ENCODE results near the gene GINS1. TPM values are rescaled to one million over a fixed set of nuclear protein-coding genes. Genes with fewer than 3 reads are reported as not detected.

Gene GINS1
- total and polyA plus RNA-seq, 2 of the 8 experiments (the other 6 are each of a cell fraction or from before 2014, with no cell fraction given) = 44.7 to 68.4 TPM

DNA sequence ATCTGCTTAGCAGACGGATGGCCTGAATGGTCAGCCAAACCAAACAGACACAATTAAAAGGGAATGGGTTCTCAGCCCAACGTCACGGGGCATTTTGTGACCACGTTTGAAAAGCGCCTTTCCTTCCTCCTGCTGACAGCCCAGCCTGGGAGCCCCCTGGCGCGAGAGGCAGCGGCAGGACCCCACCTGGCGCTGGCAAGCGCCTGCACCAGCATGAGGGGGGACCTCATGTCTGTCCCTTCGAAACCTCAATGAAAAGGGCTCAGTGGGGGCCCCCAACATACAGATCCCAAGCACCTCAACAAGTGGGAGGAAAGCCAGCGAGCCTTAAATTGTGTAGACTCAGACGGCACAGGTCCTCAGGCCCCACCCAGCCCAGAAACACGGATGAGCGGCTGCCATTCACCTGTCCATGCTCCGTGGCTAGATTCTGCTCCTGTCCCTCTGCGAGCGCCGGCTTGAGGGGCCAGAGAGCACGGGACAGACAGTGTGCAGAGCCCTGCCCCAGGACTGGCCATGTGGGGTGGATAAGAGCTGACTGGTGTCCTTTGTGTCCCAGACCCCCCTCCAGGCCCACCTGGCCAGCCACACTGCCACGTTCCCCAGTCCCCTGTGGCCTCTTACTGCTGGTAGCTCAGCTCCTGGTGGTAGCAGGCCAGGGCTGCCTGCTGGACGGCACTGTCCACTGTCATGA lies 90.3 kb downstream of the GINS1 start:
- Histone ChIP-seq H3K4me2 (ENCODE audit: insufficient read depth in 1 of 2, low read depth in 2 of 2, low read length in 2 of 2) (no peak overlapping the region), H3K4ac (replicated peaks; ENCODE audit: insufficient read length, low read depth, low read length) (no peak overlapping the region), H3K23ac (ENCODE audit: insufficient read length) (no peak overlapping the region), H4K20me1 (replicated peaks in 1 of 2; ENCODE audit: control insufficient read depth in 1 of 2, insufficient read depth in 2 of 2, low read length in 2 of 2) (peaks cover 0 to 3% of the 10 kb centered on the region in 2 experiments), H4K8ac (ENCODE audit: extremely low read depth, insufficient read depth, low read length) (no peak overlapping the region), H3K9ac (replicated peaks in 1 of 4; ENCODE audit: extremely low read depth in 1 of 4, low read depth in 3 of 4, low read length in 3 of 4) (no peak overlapping the region), H3K79me1 (ENCODE audit: low read depth, low read length) (no peaks in the 10 kb centered on the region), H2BK120ac (replicated peaks; ENCODE audit: low read depth, low read length) (no peak overlapping the region), H4K91ac (replicated peaks; ENCODE audit: insufficient read length, low read length) (no peak overlapping the region), H3K27me3 (replicated peaks in 1 of 4; ENCODE audit: control insufficient read depth in 3 of 4, extremely low read depth in 1 of 4, insufficient read depth in 3 of 4, low read length in 3 of 4) (no peaks in the 10 kb centered on the region), H3K18ac (ENCODE audit: extremely low read depth, low read length) (no peak overlapping the region), H4K5ac (ENCODE audit: insufficient read length, low read depth, low read length) (no peak overlapping the region), H3K9me3 (ENCODE audit: insufficient read depth in 2 of 2, low read depth in 1 of 2, low read length in 1 of 2) (no peaks in the 10 kb centered on the region), H3K36me3 (ENCODE audit: control insufficient read depth in 2 of 4, insufficient read depth in 4 of 4, low read length in 3 of 4) (peaks cover 0 to 4% (median 0%) of the 10 kb centered on the region in 4 experiments; a peak in 2 of 8 replicates), H2BK12ac (ENCODE audit: low read depth, low read length) (no peak overlapping the region), H3K14ac (ENCODE audit: insufficient read length) (no peak overlapping the region), H2BK20ac (ENCODE audit: low read length) (no peak overlapping the region), H3K79me2 (ENCODE audit: control insufficient read depth in 1 of 2, insufficient read depth in 2 of 2, low read length in 2 of 2) (no peaks in the 10 kb centered on the region), H2BK15ac (ENCODE audit: low read length) (no peak overlapping the region), H3K56ac (replicated peaks; ENCODE audit: insufficient read length, low read depth, low read length) (no peak overlapping the region), H2BK5ac (ENCODE audit: low read depth, low read length) (no peak overlapping the region), H2AK5ac (ENCODE audit: low read depth, low read length) (no peak overlapping the region), H3K4me1 (replicated peaks in 1 of 4; ENCODE audit: control insufficient read depth in 3 of 4, insufficient read depth in 4 of 4, low read length in 3 of 4) (no peaks in the 10 kb centered on the region; a peak in 1 of 7 replicates), H3K4me3 (ENCODE audit: extremely low read depth in 1 of 4, insufficient read depth in 2 of 4, low read depth in 3 of 4, low read length in 4 of 4) (no peak overlapping the region), H2AFZ (ENCODE audit: low read length) (no peak overlapping the region), H3K27ac (ENCODE audit: low read depth, low read length) (no peak overlapping the region), H3K23me2 (ENCODE audit: low read depth, low read length) (no peaks in the 10 kb centered on the region)
- FAIRE-seq (no peak), DNase-seq (ENCODE audit: low read depth in 1 of 2, low spot score in 2 of 2) (no peak)
- ChIA-PET POLR2A (ENCODE audit: partially characterized antibody) (interaction anchor here (0.6 kb wide), 1 partner anchor 32 kb away, joined by 3 read pairs; no protein-coding TSS in a partner anchor), CTCF (ENCODE audit: partially characterized antibody) (interaction anchor here (1.4 to 2.6 kb wide), 2 partner anchors 16 to 43 kb away, joined by 4 to 8 read pairs; no protein-coding TSS in a partner anchor)
- 89% methylated on average over 22 of the region's 22 CpGs; no CpG with 5 or more reads in 1 of the 2 experiments for WGBS, 2 experiments (ENCODE audit: extremely low coverage in 1 of 2, insufficient coverage in 1 of 2, insufficient read length in 1 of 2, insufficient replicate concordance in 2 of 2, low coverage in 1 of 2, low lambda C conversion rate in 2 of 2, missing lambda C conversion rate in 1 of 2)

Measured in H1 (cell line).